ENCODE data around the gene CYP27C1.
"Not testable (repeated sequence)": the region's sequence is repeated elsewhere in the genome, so short reads cannot be mapped to it uniquely, and the experiment has no call there.

The CYP27C1 gene

GRCh38 chr2:127220768-127221527 lies 849 bp upstream of the CYP27C1 start:
- Histone ChIP-seq H3K27ac (ENCODE audit: low read depth, low read length) (no peak overlapping the region; the same call in 1 of the 2 replicates), H3K27me3 (ENCODE audit: insufficient read depth, low read length) (peaks cover 32% of the 10 kb centered on the region), H3K4me1 (ENCODE audit: insufficient read depth, low read length) (peaks cover 11% of the 10 kb centered on the region; the same call in 1 of the 2 replicates), H3K9me3 (ENCODE audit: insufficient read depth, low read depth, low read length) (no peaks in the 10 kb centered on the region), H3K9ac (ENCODE audit: low read depth, low read length) (peak overlapping the region; percentile 78), H3K4me3 (ENCODE audit: low read length) (peak overlapping the region; percentile 63), H3K36me3 (ENCODE audit: insufficient read depth, low read length) (no peaks in the 10 kb centered on the region)
- WGBS: 23% methylated on average over 29 of the region's 31 CpGs

DNA sequence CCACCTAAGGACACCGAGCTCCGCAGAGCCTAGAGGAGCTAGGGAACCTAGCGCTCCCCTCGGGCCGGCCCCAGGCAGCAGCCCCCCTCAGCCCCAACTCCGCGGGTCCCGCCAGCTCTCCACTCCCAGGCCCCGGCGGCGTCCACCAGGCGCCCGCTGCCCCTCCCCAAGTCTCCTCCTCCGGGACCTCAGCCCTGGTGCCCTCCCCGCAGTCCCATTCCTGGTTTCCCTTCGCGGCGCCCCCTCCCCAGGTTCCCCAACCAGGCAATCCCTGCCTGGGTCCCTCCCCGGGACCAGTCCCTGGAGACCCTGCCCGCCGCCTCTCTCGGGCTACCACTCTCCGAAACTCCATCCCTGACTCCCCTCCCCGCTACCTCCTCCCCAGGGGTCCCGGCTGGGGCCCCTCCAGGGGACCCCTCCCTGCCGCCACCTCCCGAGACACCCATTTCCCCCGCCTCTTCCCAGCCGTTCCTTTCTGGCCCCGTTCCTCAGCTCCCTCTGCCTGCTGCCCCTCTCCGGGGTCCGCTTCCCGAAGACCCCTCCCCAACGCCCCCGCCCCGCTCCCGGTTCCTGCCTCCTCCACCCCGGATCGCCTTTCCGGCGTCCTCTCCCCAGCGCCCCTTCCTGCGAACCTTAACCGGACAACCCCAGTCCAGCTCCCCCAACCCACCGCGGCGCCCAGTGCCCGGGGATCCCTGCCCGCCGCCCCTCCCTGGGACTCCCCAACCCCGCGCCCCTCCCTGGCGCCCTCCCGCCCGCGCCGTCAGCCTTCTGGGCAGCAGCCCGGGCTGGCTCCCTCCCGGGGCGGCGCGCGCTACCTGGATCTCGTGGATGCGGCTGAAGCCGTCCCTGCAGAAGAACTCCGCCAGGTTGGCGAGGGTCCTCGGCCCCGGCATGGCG lies 678 bp downstream of the CYP27C1 start:
- Histone ChIP-seq H3K4me3 (ENCODE audit: low read length) (peak overlapping the region; percentile 63), H3K4me1 (ENCODE audit: insufficient read depth, low read length) (peaks cover 8% of the 10 kb centered on the region; the same call in 1 of the 2 replicates), H3K9ac (ENCODE audit: low read depth, low read length) (peak overlapping the region; percentile 78), H3K36me3 (ENCODE audit: insufficient read depth, low read length) (no peaks in the 10 kb centered on the region), H3K27ac (ENCODE audit: low read depth, low read length) (no peak overlapping the region), H3K9me3 (ENCODE audit: insufficient read depth, low read depth, low read length) (no peaks in the 10 kb centered on the region), H3K27me3 (ENCODE audit: insufficient read depth, low read length) (peaks cover 38% of the 10 kb centered on the region)
- under 1% methylated on average over 71 of the region's 71 CpGs for WGBS

DNA sequence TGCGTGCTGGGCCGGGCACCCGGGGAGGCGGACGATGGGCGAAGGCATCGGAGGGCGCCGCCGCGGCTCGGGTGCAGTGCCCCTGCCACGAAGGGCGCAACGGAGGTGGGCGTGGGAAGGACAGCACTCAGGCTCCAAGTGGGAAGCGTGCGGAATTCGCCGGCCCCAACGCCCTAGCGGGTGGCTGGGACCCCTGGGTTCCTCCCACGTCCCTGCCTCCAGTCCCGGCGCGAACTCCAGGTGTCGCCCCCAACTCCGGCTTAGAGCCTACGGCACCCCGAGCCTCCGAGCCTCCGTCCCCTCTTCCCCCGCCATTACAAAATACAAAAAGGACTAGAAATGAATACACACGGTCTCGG lies 1.3 kb downstream of the CYP27C1 start:
- no peak overlapping the region for H3K27ac ChIP-seq (ENCODE audit: low read depth, low read length)
- WGBS: under 1% methylated on average over 35 of the region's 35 CpGs
- peak overlapping the region; percentile 78 for H3K9ac ChIP-seq (ENCODE audit: low read depth, low read length)
- no peaks in the 10 kb centered on the region for H3K36me3 ChIP-seq (ENCODE audit: insufficient read depth, low read length)
- H3K4me1 ChIP-seq (ENCODE audit: insufficient read depth, low read length): peaks cover 8% of the 10 kb centered on the region; the same call in 1 of the 2 replicates
- H3K27me3 ChIP-seq (ENCODE audit: insufficient read depth, low read length): peaks cover 38% of the 10 kb centered on the region
- H3K4me3 ChIP-seq (ENCODE audit: low read length): peak overlapping the region; percentile 63
- no peaks in the 10 kb centered on the region for H3K9me3 ChIP-seq (ENCODE audit: insufficient read depth, low read depth, low read length)

DNA sequence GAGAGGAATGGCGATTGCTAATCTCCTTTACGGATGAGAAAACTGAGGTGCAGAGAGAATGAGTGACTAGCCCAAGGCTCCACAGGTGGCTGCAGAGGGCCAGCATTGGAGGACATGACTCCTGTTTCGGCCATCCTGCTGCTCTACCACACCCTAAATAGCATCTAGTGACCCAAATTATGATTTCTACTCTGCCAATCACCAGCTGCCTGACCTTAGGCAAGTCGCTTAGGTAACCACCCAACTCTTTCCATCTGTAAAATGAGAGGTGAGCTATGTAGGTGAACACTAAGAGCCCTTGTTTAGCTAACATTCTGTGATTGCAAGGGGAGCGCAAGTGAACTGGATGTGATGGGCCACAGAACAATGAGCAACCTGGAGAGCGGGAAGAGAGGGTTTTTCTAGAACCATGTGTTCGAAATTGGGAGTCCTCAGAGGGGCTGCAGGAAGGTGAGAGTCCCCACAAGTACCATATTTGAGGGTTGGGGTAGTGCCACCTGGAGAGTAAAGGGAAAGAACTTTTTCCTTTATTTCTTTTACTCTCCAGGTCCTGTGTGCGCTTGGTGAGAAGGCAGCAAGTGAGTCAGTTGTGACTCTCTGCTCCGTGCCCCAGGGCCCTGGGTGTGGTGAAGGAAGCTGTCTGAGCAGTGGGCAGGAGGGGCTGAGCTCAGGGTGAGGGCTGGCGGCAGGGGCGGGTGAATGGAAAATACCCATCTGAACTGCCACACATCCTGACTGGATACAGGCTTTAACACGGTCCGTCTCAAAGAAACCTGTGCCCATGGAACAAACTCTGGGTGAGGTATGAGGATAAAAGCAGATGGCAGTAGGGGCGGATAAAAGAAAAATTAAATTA lies 2.4 kb downstream of the CYP27C1 start:
- H3K27me3 ChIP-seq (ENCODE audit: insufficient read depth, low read length): peaks cover 38% of the 10 kb centered on the region

GRCh38 chr2:127216593-127216992 lies 3.5 kb downstream of the CYP27C1 start:
- H3K9ac ChIP-seq (ENCODE audit: low read depth, low read length): no peak overlapping the region
- H3K4me3 ChIP-seq (ENCODE audit: low read length): no peak overlapping the region
- H3K27me3 ChIP-seq (ENCODE audit: insufficient read depth, low read length): peaks cover 38% of the 10 kb centered on the region
- H3K4me1 ChIP-seq (ENCODE audit: insufficient read depth, low read length): peaks cover 8% of the 10 kb centered on the region; the same call in 1 of the 2 replicates
- no CpG with 5 or more reads among the region's 1 CpG for WGBS
- H3K27ac ChIP-seq (ENCODE audit: low read depth, low read length): no peak overlapping the region
- no peaks in the 10 kb centered on the region for H3K36me3 ChIP-seq (ENCODE audit: insufficient read depth, low read length)
- no peaks in the 10 kb centered on the region for H3K9me3 ChIP-seq (ENCODE audit: insufficient read depth, low read depth, low read length)

More for the DNA sequence above, 2.4 kb downstream of the CYP27C1 start:
- Histone ChIP-seq H3K4me3 (ENCODE audit: low read length) (peak overlapping the region; percentile 63), H3K27ac (ENCODE audit: low read depth, low read length) (no peak overlapping the region), H3K9ac (ENCODE audit: low read depth, low read length) (no peak overlapping the region), H3K9me3 (ENCODE audit: insufficient read depth, low read depth, low read length) (no peaks in the 10 kb centered on the region), H3K4me1 (ENCODE audit: insufficient read depth, low read length) (peaks cover 8% of the 10 kb centered on the region; the same call in 1 of the 2 replicates), H3K36me3 (ENCODE audit: insufficient read depth, low read length) (no peaks in the 10 kb centered on the region)
- 66% methylated on average over 11 of the region's 14 CpGs for WGBS

DNA sequence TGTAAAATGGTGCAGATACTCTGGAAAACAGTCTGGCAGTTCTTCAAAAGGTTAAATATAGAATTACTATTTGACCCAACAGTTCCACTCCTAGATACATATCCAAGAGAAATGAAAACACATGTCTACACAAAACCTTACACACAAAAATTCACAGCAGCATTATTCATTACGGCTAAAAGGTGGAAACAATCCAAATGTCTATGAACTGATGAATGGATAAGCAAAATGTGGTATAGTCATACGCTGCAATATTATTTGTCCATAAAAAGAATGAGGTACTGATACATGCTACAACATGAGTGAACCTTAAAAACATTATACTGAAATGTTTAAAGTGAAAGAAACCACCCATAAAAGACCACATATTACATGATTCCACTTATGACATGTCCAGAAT lies 4.0 kb downstream of the CYP27C1 start:
- Histone ChIP-seq H3K9me3 (ENCODE audit: insufficient read depth, low read depth, low read length) (no peaks in the 10 kb centered on the region), H3K27ac (ENCODE audit: low read depth, low read length) (no peak overlapping the region), H3K9ac (ENCODE audit: low read depth, low read length) (no peak overlapping the region), H3K4me3 (ENCODE audit: low read length) (no peak overlapping the region), H3K36me3 (ENCODE audit: insufficient read depth, low read length) (no peaks in the 10 kb centered on the region), H3K4me1 (ENCODE audit: insufficient read depth, low read length) (peaks cover 8% of the 10 kb centered on the region; the same call in 1 of the 2 replicates), H3K27me3 (ENCODE audit: insufficient read depth, low read length) (peaks cover 38% of the 10 kb centered on the region)
- WGBS: 90% methylated on average over 2 of the region's 2 CpGs

DNA sequence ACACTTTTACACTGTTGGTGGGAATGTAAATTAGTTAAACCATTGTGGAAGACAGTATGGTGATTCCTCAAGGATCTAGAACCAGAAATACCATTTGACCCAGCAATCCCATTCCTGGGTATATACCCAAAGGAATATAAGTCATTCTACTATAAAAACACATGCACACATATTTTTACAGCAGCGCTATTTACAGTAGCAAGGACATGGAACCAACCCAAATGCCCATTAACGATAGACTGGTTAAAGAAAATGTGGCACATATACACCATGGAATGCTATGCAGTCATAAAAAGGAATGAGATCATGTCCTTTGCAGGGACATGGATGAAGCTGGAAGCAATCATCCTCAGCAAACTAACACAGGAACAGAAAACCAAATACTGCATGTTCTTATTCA lies 5.9 kb downstream of the CYP27C1 start:
- H3K4me3 ChIP-seq (ENCODE audit: low read length): not testable (repeated sequence)
- 100% methylated on average over 2 of the region's 2 CpGs for WGBS

GRCh38 chr2:127208313-127208712 lies 11.8 kb downstream of the CYP27C1 start:
- Histone ChIP-seq H3K27ac (ENCODE audit: low read depth, low read length) (no peak overlapping the region), H3K4me3 (ENCODE audit: low read length) (no peak overlapping the region), H3K9ac (ENCODE audit: low read depth, low read length) (no peak overlapping the region), H3K9me3 (ENCODE audit: insufficient read depth, low read depth, low read length) (no peaks in the 10 kb centered on the region), H3K36me3 (ENCODE audit: insufficient read depth, low read length) (peaks cover under 1% of the 10 kb centered on the region; the same call in 1 of the 2 replicates), H3K4me1 (ENCODE audit: insufficient read depth, low read length) (peaks cover 11% of the 10 kb centered on the region), H3K27me3 (ENCODE audit: insufficient read depth, low read length) (peaks cover 3% of the 10 kb centered on the region; the same call in 1 of the 2 replicates)
- 43% methylated on average over 4 of the region's 4 CpGs for WGBS

More for the DNA sequence above, 5.9 kb downstream of the CYP27C1 start:
- not testable (repeated sequence) for H3K9me3 ChIP-seq (ENCODE audit: insufficient read depth, low read depth, low read length); H3K36me3 ChIP-seq (ENCODE audit: insufficient read depth, low read length); H3K27ac ChIP-seq (ENCODE audit: low read depth, low read length); H3K9ac ChIP-seq (ENCODE audit: low read depth, low read length); H3K4me1 ChIP-seq (ENCODE audit: insufficient read depth, low read length)
- H3K27me3 ChIP-seq (ENCODE audit: insufficient read depth, low read length): peaks cover 37% of the 10 kb centered on the region

- H3K9me3 ChIP-seq (ENCODE audit: insufficient read depth, low read depth, low read length): no peaks in the 10 kb centered on the region
- H3K4me3 ChIP-seq (ENCODE audit: low read length): no peak overlapping the region
- WGBS: 81% methylated on average over 35 of the region's 35 CpGs
- H3K4me1 ChIP-seq (ENCODE audit: insufficient read depth, low read length): peaks cover 11% of the 10 kb centered on the region
- H3K27me3 ChIP-seq (ENCODE audit: insufficient read depth, low read length): peaks cover 3% of the 10 kb centered on the region; the same call in 1 of the 2 replicates
- H3K9ac ChIP-seq (ENCODE audit: low read depth, low read length): no peak overlapping the region
- peaks cover 6% of the 10 kb centered on the region; the same call in 1 of the 2 replicates for H3K36me3 ChIP-seq (ENCODE audit: insufficient read depth, low read length)
- no peak overlapping the region for H3K27ac ChIP-seq (ENCODE audit: low read depth, low read length)
Observed at GRCh38 chr2:127205218-127206125, 14.6 kb downstream of the CYP27C1 start.

- H3K4me3 ChIP-seq (ENCODE audit: low read length): no peak overlapping the region
- H3K9ac ChIP-seq (ENCODE audit: low read depth, low read length): no peak overlapping the region
- peaks cover 3% of the 10 kb centered on the region for H3K9me3 ChIP-seq (ENCODE audit: insufficient read depth, low read depth, low read length)
- no peak overlapping the region for H3K27ac ChIP-seq (ENCODE audit: low read depth, low read length)
- H3K27me3 ChIP-seq (ENCODE audit: insufficient read depth, low read length): no peaks in the 10 kb centered on the region
- H3K36me3 ChIP-seq (ENCODE audit: insufficient read depth, low read length): peaks cover 6% of the 10 kb centered on the region; the same call in 1 of the 2 replicates
- WGBS: 80% methylated on average over 5 of the region's 5 CpGs
- no peaks in the 10 kb centered on the region for H3K4me1 ChIP-seq (ENCODE audit: insufficient read depth, low read length)
Observed at GRCh38 chr2:127201452-127201851, 18.6 kb downstream of the CYP27C1 start.
